Effector CD8-positive, alpha-beta T cell (primary cell): ENCODE measurements around the gene OR4A15.

Source experiments
- DNase-seq: peaks from one replicate; lab custom pipeline; 2025; lab: John Stamatoyannopoulos, UW
- total RNA-seq, 4 experiments: gene quantifications; one replicate each; lab custom pipeline; 2026; lab: John Stamatoyannopoulos, UW

The OR4A15 gene
- 0 to 0.18 (median 0) reads per million in 4 experiments for total RNA-seq

DNA sequence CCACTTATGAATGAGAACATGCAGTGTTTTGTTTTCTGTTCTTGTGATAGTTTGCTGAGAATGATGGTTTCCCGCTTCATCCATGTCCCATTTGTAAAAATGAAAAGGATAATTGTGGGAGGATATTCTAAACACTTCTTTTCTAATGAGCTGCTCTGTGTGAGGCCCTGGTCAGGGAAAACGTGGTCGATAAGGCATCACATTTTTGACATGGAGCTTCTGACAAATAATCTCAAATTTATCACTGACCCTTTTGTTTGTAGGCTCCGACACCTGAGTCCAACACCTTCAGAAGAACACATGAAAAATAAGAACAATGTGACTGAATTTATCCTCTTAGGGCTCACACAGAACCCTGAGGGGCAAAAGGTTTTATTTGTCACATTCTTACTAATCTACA lies at the start of gene OR4A15:
Gene OR4A15, plus strand, starts transcription at position 301 of the 400 bp plus-strand sequence. Its CDS starts 0 bp downstream, at position 301.
- DNase-seq, result no peak

DNA sequence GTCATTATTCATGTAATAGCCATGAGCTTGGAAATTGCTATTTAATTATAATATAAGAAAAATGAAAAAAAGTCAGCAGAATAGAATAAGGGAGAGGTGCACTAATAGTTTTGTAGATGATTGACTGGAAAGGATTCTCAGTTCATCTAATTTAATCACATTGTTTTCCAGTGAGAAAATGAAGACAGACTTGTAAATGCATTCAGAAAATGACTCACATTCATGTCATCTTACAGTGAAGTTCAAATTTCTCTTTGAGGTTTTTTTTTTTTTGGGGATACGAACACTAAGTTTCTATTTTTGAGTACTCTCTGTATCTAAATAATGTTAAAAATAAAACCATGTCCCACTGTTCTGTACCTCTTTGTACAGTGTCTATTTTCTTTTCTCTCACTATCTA lies 43.3 kb upstream of the OR4A15 start:
- no peak for DNase-seq

DNA sequence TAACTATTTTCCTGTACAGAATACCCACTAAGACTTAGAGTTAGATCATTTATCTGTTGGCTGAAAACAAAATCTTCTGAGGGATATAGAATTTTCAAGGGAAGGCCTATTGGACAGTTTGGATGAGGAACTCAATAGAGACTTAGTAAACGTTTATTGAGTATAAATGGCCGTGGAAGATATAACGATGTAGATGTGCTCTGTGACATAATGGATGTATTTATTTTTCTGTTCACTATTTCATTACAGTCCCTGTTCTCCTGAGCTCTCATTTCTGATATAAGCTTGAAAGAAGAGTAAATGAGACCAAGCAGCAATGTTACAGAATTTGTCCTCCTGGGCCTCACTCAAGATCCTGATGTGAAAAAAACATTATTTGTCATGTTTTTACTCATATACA lies 24.9 kb upstream of the OR4A15 start, which contains the start of gene OR4A16:
Gene OR4A16, plus strand, starts transcription at position 301 of the 400 bp plus-strand sequence. Its CDS starts 0 bp downstream, at position 301.
- DNase-seq, result no peak

DNA sequence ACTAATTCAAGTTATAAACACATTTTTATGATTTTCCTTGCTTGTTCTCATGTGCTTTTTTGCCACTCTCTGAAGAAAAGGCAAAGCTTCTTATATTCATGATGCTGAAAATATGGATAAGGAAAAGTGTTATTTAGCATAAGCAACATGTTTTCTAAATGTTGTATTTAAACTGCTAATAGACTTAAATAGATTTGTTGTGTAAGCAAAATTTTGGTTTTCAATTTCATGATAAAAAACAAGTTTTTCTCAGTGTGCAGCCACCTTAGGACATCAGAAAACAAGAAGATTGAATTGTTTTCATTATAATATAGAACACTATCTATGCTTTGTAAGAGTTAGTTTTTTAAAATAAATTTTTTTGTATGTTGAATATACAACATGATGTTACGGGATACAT lies 22.5 kb upstream of the OR4A15 start:
- DNase-seq, result no peak

DNA sequence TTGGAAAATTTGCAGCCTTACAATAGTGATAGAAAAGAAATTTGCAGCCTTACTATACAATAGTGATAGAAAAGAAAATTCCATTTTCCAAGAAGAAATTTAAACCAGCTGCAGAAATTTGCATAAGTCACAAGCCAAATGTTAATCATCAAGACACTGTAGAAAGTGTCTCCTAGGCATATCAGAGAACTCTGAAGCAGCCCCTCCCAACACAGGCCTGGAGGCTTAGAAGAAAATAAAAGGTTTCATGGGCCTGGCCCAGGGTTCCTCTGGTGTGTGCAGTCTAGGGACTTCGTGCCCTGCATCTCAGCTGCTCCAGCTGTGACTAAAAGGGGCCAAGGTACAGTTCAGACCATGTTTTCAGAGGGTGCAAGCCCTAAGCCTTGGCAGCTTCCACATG lies 18.7 kb upstream of the OR4A15 start:
- DNase-seq, result no peak

DNA sequence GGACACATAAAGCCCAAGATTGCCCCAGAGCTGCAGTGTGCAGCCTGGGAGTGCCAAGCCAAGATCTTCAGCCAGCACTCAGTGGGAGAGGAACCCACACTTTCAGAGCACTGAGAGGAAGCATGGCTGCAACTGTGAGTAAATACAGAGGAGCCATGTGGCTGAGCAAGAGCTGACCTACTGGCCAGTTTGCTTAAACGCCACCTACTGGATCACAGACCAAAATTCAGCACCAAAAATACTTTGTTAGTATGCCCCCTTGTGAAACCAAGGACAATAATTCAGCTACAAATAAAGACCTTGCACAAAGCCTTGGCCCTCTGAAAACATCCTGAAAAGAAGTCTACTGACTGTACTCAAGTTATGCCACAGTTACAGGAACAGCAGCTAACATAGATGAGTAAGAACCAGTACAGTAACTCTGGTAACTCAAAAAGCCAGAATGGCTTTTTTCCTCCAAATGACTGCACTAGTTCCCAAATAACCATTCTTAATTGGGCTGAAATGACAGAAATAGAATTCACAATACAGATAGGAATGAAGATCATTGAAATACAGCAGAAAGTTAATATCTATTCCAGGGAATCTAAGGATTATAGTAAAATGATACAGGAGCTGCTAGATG lies 10.1 kb upstream of the OR4A15 start:
- no peak for DNase-seq

DNA sequence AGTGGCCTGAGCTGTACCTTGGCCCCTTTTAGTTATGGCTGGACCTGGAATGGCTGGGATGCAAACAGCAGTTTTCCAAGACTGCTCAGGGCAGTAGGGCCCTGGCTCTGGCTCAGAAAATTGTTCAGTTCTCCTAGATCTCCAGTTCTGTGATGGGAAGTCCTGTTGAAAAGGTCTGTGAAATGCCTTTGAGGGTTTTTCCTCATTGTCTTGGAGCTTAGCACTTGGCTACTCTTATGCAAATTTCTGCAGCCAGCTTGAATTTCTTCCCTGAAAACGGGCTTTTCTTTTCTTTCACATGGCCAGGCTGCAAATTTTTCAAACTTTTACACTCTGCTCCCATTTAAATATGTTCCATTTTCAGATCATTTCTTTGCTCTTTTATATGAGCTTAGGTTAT lies 33.2 kb downstream of the OR4A15 start:
- DNase-seq, result no peak
